Muscle of arm (tissue), 12 donors: ENCODE data around the gene PIKFYVE. TPM values are rescaled to one million over a fixed set of nuclear protein-coding genes. Genes with fewer than 3 reads are reported as not detected.

Experiments
- DNase-seq: peaks from one replicate; pipeline ENCODE4 v3.0.0-alpha.2; 2013
- polyA plus RNA-seq, 12 donors: library from polyadenylated mRNA; unstranded; fragments of 120-200 nt; gene quantifications; one replicate each; pipeline ENCODE4 v1.2.1, GENCODE V29; 2013; ENCODE audit not compliant: insufficient read length in 12 of 12

The PIKFYVE gene
- polyA plus RNA-seq, 12 donors = 14.0 to 25.0 (median 19.6) TPM; not detected in 1

DNA sequence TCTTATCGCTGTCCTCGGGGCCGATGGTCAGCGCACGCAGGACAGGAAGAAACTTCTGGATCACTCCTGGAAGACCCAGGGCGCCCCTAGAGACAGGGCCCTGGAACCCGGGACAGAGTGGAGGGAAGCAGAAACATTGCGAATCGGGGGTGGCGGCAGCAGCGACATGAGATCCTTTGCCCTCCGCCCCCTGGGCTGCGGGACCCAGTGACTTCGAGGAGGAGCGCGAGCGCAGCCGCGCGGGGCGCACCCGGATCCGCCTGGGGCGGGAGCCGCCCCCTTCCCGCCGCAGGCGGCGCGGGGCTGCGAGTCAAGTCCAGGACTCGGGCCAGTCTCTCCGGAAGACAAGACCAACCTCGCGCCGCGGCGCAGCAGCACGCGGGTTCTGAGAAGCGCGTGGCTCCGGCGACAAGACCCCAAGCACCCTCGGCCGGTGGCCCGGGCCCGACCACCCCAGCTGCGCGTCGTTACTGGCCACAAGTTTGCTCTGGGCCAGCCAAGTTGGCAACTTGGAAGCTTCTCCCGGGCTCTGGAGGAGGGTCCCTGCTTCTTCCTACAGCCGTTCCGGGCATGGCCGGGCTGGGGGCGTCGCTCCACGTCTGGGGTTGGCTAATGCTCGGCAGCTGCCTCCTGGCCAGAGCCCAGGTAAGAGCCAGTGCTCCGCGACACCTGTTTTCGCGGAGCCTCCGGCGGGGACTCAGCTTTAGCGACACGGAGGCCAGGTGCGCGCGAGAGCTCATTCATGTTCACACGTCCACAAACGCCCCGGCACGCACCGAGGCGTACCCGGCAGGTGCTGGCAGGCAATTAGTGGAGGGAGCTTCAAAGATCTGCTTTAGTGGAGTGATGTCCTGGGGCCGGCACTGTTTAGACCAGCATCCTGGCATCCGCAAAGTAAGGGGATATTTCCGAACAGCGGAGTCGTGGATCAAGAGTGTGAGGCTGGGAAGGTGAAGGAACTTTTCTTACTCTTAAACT is 140.7 kb downstream of the PIKFYVE start, which contains the start of gene PTH2R:
TSS of gene PTH2R (plus strand) at position 319 of the 978 bp plus-strand sequence. CDS start at position 571, 252 bp downstream.
- no peak for DNase-seq

DNA sequence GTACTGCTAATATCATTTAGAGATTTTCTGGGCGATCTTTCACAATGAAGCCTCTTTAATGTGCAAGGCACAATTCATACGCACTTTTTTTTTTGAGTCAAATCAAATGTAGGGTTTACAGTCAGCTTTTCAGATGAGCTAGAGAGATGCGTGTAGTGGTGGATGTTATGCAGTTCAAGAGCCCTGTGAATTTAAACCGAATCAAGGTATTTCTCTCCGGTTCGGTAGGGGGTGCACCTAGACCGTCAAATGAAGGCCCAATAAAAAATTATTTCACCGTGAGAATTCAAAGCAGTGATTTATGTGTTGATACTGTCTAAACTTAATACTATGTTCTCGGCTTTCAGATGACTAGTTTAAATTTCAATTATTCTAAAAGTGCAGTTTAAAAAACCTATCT is 141.6 kb downstream of the PIKFYVE start:
- DNase-seq = no peak

Other genes starting within 250 kb of the PIKFYVE start
- 10 to 100 TPM in 1 of 12 donors, 1 to 10 TPM in 10, not detected in 1; 6.5 to 11.7 (median 8.1) TPM for gene PLEKHM3, start 240.7 kb upstream of the PIKFYVE start, polyA plus RNA-seq
- not detected for gene CRYGD, start 141.7 kb upstream of the PIKFYVE start, polyA plus RNA-seq
- gene CRYGC, start 136.4 kb upstream of the PIKFYVE start, polyA plus RNA-seq = not detected
- gene CRYGB, start 120.1 kb upstream of the PIKFYVE start, polyA plus RNA-seq = not detected
- gene CRYGA, start 102.7 kb upstream of the PIKFYVE start, polyA plus RNA-seq = not detected
- gene C2orf80, start 76.2 kb upstream of the PIKFYVE start, polyA plus RNA-seq = not detected
- 10 to 100 TPM in 11 of 12 donors, not detected in 1; 32.4 to 60.7 (median 44.2) TPM for gene IDH1, start 11.2 kb upstream of the PIKFYVE start, polyA plus RNA-seq
- gene PTH2R, start 140.5 kb downstream of the PIKFYVE start, polyA plus RNA-seq = under 1 TPM in 9 of 12 donors, not detected in 3; 0.25 to 0.62 (median 0.34) TPM